IPS-18a (cell line): ENCODE data around the gene PSMD4.

Experiments used
- H3K27ac ChIP-seq: one replicate; pipeline ENCODE4 v1.5.1; 2013; ENCODE audit warnings: low read length
- H3K27me3 ChIP-seq: one replicate; pipeline ENCODE4 v1.6.1; 2013; ENCODE audit warnings: mild to moderate bottlenecking, low read length; ENCODE audit not compliant: control insufficient read depth, insufficient read depth
- H3K36me3 ChIP-seq: one replicate; pipeline ENCODE4 v1.6.1; 2013; ENCODE audit warnings: low read depth, low read length; ENCODE audit not compliant: control insufficient read depth
- H3K4me1 ChIP-seq: one replicate; pipeline ENCODE4 v1.6.1; 2013; ENCODE audit warnings: low read depth, low read length; ENCODE audit not compliant: control insufficient read depth
- H3K4me3 ChIP-seq: one replicate; pipeline ENCODE4 v1.5.1; 2013; ENCODE audit warnings: low read length
- H3K9ac ChIP-seq: one replicate; pipeline ENCODE4 v1.6.1; 2013; ENCODE audit warnings: mild to moderate bottlenecking, low read length, moderate library complexity
- H3K9me3 ChIP-seq: one replicate; pipeline ENCODE4 v1.6.1; 2013; ENCODE audit warnings: low read depth, low read length; ENCODE audit not compliant: control insufficient read depth

Gene PSMD4

GRCh38 chr1:151289080-151289935 lies 34.8 kb downstream of the PSMD4 start:
- Histone ChIP-seq H3K4me1 (peaks cover 10% of the 10 kb centered on the region), H3K9ac (no peak overlapping the region), H3K27ac (no peak overlapping the region), H3K36me3 (peaks cover 79% of the 10 kb centered on the region), H3K9me3 (no peaks in the 10 kb centered on the region), H3K4me3 (no peak overlapping the region), H3K27me3 (no peaks in the 10 kb centered on the region)

- H3K9me3 ChIP-seq: no peaks in the 10 kb centered on the region
- peaks cover 18% of the 10 kb centered on the region for H3K4me1 ChIP-seq
- no peak overlapping the region for H3K27ac ChIP-seq
- peaks cover 73% of the 10 kb centered on the region for H3K36me3 ChIP-seq
- no peaks in the 10 kb centered on the region for H3K27me3 ChIP-seq
- no peak overlapping the region for H3K4me3 ChIP-seq
- no peak overlapping the region for H3K9ac ChIP-seq
These were observed 35.6 kb downstream of the PSMD4 start for GRCh38 chr1:151289991-151290708.

GRCh38 chr1:151290709-151291303 lies 36.3 kb downstream of the PSMD4 start:
- Histone ChIP-seq H3K9me3 (no peaks in the 10 kb centered on the region), H3K4me3 (no peak overlapping the region), H3K27me3 (no peaks in the 10 kb centered on the region), H3K27ac (no peak overlapping the region), H3K36me3 (peaks cover 69% of the 10 kb centered on the region), H3K9ac (no peak overlapping the region), H3K4me1 (peaks cover 25% of the 10 kb centered on the region)

GRCh38 chr1:151292207-151293030 lies 37.9 kb downstream of the PSMD4 start:
- Histone ChIP-seq H3K9me3 (no peaks in the 10 kb centered on the region), H3K27ac (no peak overlapping the region)

GRCh38 chr1:151293093-151293492 lies 38.6 kb downstream of the PSMD4 start:
- Histone ChIP-seq H3K9ac (no peak overlapping the region), H3K4me1 (peaks cover 25% of the 10 kb centered on the region), H3K36me3 (peaks cover 55% of the 10 kb centered on the region), H3K27me3 (no peaks in the 10 kb centered on the region), H3K9me3 (no peaks in the 10 kb centered on the region), H3K4me3 (no peak overlapping the region), H3K27ac (no peak overlapping the region)

More at GRCh38 chr1:151292207-151293030, 37.9 kb downstream of the PSMD4 start:
- H3K4me1 ChIP-seq: peaks cover 25% of the 10 kb centered on the region
- no peaks in the 10 kb centered on the region for H3K27me3 ChIP-seq
- H3K36me3 ChIP-seq: peaks cover 57% of the 10 kb centered on the region
- no peak overlapping the region for H3K4me3 ChIP-seq
- H3K9ac ChIP-seq: no peak overlapping the region

GRCh38 chr1:151294742-151295462 lies 40.4 kb downstream of the PSMD4 start:
- H3K9me3 ChIP-seq: no peaks in the 10 kb centered on the region
- peak overlapping the region; percentile 8 for H3K9ac ChIP-seq
- peaks cover 25% of the 10 kb centered on the region for H3K4me1 ChIP-seq
- H3K36me3 ChIP-seq: peaks cover 51% of the 10 kb centered on the region
- no peaks in the 10 kb centered on the region for H3K27me3 ChIP-seq
- H3K27ac ChIP-seq: peak overlapping the region; percentile 14
- peak overlapping the region; percentile 2 for H3K4me3 ChIP-seq

GRCh38 chr1:151309811-151310323 lies 55.3 kb downstream of the PSMD4 start:
- no peak overlapping the region for H3K9ac ChIP-seq
- peaks cover 49% of the 10 kb centered on the region for H3K36me3 ChIP-seq
- no peak overlapping the region for H3K4me3 ChIP-seq
- H3K27ac ChIP-seq: no peak overlapping the region
- no peaks in the 10 kb centered on the region for H3K4me1 ChIP-seq
- H3K27me3 ChIP-seq: no peaks in the 10 kb centered on the region
- H3K9me3 ChIP-seq: no peaks in the 10 kb centered on the region

- no peaks in the 10 kb centered on the region for H3K27me3 ChIP-seq
- H3K36me3 ChIP-seq: peaks cover 45% of the 10 kb centered on the region
- no peaks in the 10 kb centered on the region for H3K9me3 ChIP-seq
- H3K4me1 ChIP-seq: no peaks in the 10 kb centered on the region
- H3K9ac ChIP-seq: no peak overlapping the region
- no peak overlapping the region for H3K27ac ChIP-seq
- H3K4me3 ChIP-seq: no peak overlapping the region
These were observed 56.5 kb downstream of the PSMD4 start for GRCh38 chr1:151311011-151311410.

GRCh38 chr1:151311589-151312331 lies 57.2 kb downstream of the PSMD4 start:
- H3K27ac ChIP-seq: no peak overlapping the region
- H3K9ac ChIP-seq: no peak overlapping the region
- H3K9me3 ChIP-seq: no peaks in the 10 kb centered on the region
- H3K36me3 ChIP-seq: peaks cover 38% of the 10 kb centered on the region
- no peak overlapping the region for H3K4me3 ChIP-seq
- H3K4me1 ChIP-seq: no peaks in the 10 kb centered on the region
- H3K27me3 ChIP-seq: no peaks in the 10 kb centered on the region

- no peaks in the 10 kb centered on the region for H3K9me3 ChIP-seq
- no peaks in the 10 kb centered on the region for H3K27me3 ChIP-seq
- no peak overlapping the region for H3K9ac ChIP-seq
- peaks cover 32% of the 10 kb centered on the region for H3K36me3 ChIP-seq
- no peaks in the 10 kb centered on the region for H3K4me1 ChIP-seq
- no peak overlapping the region for H3K4me3 ChIP-seq
- H3K27ac ChIP-seq: no peak overlapping the region
These were observed 57.9 kb downstream of the PSMD4 start for GRCh38 chr1:151312411-151312810.
